HG02884 (cell line): ENCODE results near the gene OR13J1.

Source experiments
- ATAC-seq: cut with Tn5 transposase; IDR thresholded peaks from one replicate; pipeline ENCODE4 v1.9.1; 2021; ENCODE audit warnings: mild to moderate bottlenecking, moderate library complexity; ENCODE audit not compliant: unreplicated experiment

Gene OR13J1

GRCh38 chr9:35859990-35860339 lies 10.2 kb downstream of the OR13J1 start:
- ATAC-seq, result no peak

GRCh38 chr9:35859310-35859989 lies 10.8 kb downstream of the OR13J1 start:
- no peak for ATAC-seq

- ATAC-seq, result no peak
Measured at GRCh38 chr9:35858458-35858857, 11.7 kb downstream of the OR13J1 start.

- ATAC-seq, result no peak
Measured at GRCh38 chr9:35856882-35857281, 13.3 kb downstream of the OR13J1 start.

- ATAC-seq, result no peak
Measured at GRCh38 chr9:35856206-35856605, 14.0 kb downstream of the OR13J1 start.

GRCh38 chr9:35854091-35854762 lies 16.0 kb downstream of the OR13J1 start:
- ATAC-seq, result no peak

GRCh38 chr9:35852876-35853865 lies 17.0 kb downstream of the OR13J1 start:
- ATAC-seq, result no peak

- no peak for ATAC-seq
Measured at GRCh38 chr9:35852267-35852815, 17.9 kb downstream of the OR13J1 start.

- ATAC-seq, result peak; percentile 86
Measured at GRCh38 chr9:35847792-35848572, 22.2 kb downstream of the OR13J1 start.

- no peak for ATAC-seq
Measured at GRCh38 chr9:35845824-35846771, 24.1 kb downstream of the OR13J1 start.

GRCh38 chr9:35844628-35845270 lies 25.5 kb downstream of the OR13J1 start:
- ATAC-seq, result no peak

- ATAC-seq, result no peak
Measured at GRCh38 chr9:35842795-35843194, 27.4 kb downstream of the OR13J1 start.

- ATAC-seq, result no peak
Measured at GRCh38 chr9:35842020-35842745, 28.0 kb downstream of the OR13J1 start.

- no peak for ATAC-seq
Measured at GRCh38 chr9:35841645-35841900, 28.6 kb downstream of the OR13J1 start.

- no peak for ATAC-seq
Measured at GRCh38 chr9:35840881-35841644, 29.1 kb downstream of the OR13J1 start.

GRCh38 chr9:35839926-35840325 lies 30.3 kb downstream of the OR13J1 start:
- ATAC-seq, result no peak

- ATAC-seq, result no peak
Measured at GRCh38 chr9:35836595-35836994, 33.6 kb downstream of the OR13J1 start.

- ATAC-seq, result no peak
Measured at GRCh38 chr9:35835766-35836165, 34.4 kb downstream of the OR13J1 start.
